Measurements from ENCODE around the gene CD70. TPM values are rescaled to one million over a fixed set of nuclear protein-coding genes. Genes with fewer than 3 reads are reported as not detected.

Gene CD70
- polyA plus RNA-seq, 2 donors = 0.20 to 0.26 TPM

Other genes starting within 250 kb of the CD70 start
- gene CLPP, start 229.6 kb downstream of the CD70 start, polyA plus RNA-seq = 10 to 100 TPM; 38.0 to 65.5 TPM
- 10 to 100 TPM; 40.6 to 57.1 TPM for gene ALKBH7, start 218.4 kb downstream of the CD70 start, polyA plus RNA-seq
- gene PSPN, start 215.2 kb downstream of the CD70 start, polyA plus RNA-seq = under 1 TPM; 0.47 to 0.79 TPM
- 10 to 100 TPM; 35.7 to 46.6 TPM for gene GTF2F1, start 198.0 kb downstream of the CD70 start, polyA plus RNA-seq
- gene KHSRP, start 166.3 kb downstream of the CD70 start, polyA plus RNA-seq = 10 to 100 TPM; 91.9 to 96.2 TPM
- 1 to 10 TPM in 1 of 2 donors, under 1 TPM in 1; 0.36 to 1.4 TPM for gene SLC25A41, start 157.4 kb downstream of the CD70 start, polyA plus RNA-seq
- 10 to 100 TPM; 43.5 to 66.0 TPM for gene SLC25A23, start 131.4 kb downstream of the CD70 start, polyA plus RNA-seq
- gene CRB3, start 126.9 kb downstream of the CD70 start, polyA plus RNA-seq = 10 to 100 TPM; 50.8 to 87.6 TPM
- 1 to 10 TPM; 1.8 to 3.9 TPM for gene DENND1C, start 109.4 kb downstream of the CD70 start, polyA plus RNA-seq
- under 1 TPM; 0.06 to 0.16 TPM for gene TUBB4A, start 88.8 kb downstream of the CD70 start, polyA plus RNA-seq
- 1 to 10 TPM; 4.8 to 8.2 TPM for gene TNFSF9, start 60.1 kb downstream of the CD70 start, polyA plus RNA-seq
- gene TNFSF14, start 79.0 kb upstream of the CD70 start, polyA plus RNA-seq = under 1 TPM; 0.49 to 0.98 TPM
- 100 to 1,000 TPM in 1 of 2 donors, 10 to 100 TPM in 1; 25.6 to 137 TPM for gene C3, start 129.5 kb upstream of the CD70 start, polyA plus RNA-seq
- gene GPR108, start 146.4 kb upstream of the CD70 start, polyA plus RNA-seq = 10 to 100 TPM; 55.8 to 93.8 TPM
- 100 to 1,000 TPM; 191 to 519 TPM for gene TRIP10, start 148.5 kb upstream of the CD70 start, polyA plus RNA-seq
- gene SH2D3A, start 176.3 kb upstream of the CD70 start, polyA plus RNA-seq = 10 to 100 TPM; 29.6 to 48.7 TPM
- 1 to 10 TPM; 1.3 to 8.4 TPM for gene VAV1, start 181.6 kb upstream of the CD70 start, polyA plus RNA-seq

All from esophagus (tissue), 2 donors.